ENCODE measurements around the gene RNLS.
"Not testable (repeated sequence)": the region's sequence is repeated elsewhere in the genome, so short reads cannot be mapped to it uniquely, and the experiment has no call there.

RNLS gene

DNA sequence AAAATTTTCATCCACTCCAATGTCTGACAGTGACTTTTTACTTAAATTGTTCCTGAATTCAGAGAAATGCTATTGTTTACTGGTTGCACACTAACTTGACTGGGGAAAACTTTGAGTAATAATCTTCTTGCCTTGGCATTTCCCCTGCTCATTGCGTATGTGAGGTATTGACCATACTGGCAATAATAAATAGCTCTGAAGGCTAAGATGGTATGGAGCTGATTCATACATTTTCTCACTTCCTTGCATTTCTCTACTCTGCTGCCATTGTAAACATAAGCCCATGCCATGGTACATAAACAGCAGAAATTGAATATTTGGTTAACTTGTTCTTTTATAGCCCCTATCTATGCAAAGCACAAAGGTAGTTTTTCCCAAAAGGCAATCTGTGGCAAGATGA, 290.0 kb downstream of the RNLS start:
- no peak for DNase-seq (ENCODE audit: low read depth)

DNA sequence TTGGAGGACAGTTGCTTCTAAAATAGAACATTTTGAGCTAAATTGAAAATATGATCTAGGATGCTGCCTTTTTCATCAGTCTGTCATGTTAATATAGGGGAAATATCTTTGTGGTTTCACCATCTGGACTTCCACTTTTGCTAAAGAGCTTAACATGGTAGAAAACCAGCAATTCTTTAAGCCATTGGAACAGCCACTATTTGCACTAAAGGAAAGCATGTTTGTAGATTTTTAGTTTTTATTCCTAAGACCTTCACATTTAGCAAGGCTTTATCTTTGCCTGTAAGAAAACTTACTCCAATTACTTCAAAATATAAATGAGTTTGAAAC, 291.0 kb downstream of the RNLS start:
- no peak for DNase-seq (ENCODE audit: low read depth)

DNA sequence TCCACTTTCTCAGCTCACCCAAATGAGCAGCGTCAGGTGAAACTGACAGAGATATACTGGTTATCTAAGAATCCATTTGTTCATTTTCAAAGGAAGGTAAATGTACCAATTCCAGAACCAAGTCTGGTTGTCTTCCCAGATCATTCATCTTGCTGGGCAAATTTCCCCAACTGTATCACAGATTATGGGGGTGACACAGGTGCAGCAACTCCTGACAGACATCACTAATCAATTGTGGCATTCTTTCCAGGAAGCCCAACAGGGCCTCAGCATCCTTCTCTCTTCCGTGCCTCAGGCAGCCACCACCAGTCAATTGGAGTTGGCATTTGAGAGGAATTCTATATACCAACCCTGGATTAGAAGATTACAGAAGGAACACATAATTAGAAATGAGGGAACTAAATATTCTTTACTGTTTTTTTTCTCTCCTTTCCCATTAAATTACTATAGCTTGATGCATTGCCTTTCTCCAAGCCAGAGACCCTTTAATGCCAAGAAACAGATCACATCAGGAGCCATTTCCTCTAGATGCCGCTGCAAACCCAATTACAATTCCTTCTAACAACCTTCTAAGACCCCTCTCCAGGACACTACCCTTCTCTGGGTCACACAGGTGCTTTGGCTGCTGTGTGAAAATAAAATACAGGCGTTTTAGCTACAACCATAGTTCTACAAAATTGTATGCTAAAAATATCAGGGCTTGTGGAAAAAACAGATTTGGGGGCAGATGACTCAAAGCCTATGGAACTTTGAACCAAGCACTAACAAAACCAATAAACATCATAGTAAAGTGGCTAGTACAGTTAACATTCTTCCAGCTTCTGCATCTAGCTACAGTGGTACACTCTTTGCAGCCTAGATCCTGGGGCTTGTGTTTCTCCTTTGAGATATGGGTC, 291.6 kb downstream of the RNLS start:
- no peak for DNase-seq (ENCODE audit: low read depth)

DNA sequence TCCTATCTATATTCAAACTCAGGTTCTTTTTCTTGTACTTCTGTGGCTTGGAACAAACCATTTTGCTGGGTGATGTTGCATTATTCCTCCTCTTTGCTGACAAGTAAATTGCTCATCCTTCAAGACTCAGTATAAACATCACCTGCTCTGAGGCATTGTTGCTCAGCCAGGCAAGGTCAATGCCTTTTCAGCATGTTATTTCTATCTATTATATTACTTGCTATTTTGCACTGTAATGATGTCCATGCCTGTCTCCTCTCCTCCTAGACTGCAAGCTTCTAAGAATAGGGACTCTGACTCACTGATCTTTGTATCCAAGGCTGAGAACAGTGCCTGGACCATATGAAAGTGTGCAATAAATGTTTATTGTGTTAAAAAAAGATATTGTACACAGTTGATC, 293.8 kb downstream of the RNLS start:
- no peak for DNase-seq (ENCODE audit: low read depth)

DNA sequence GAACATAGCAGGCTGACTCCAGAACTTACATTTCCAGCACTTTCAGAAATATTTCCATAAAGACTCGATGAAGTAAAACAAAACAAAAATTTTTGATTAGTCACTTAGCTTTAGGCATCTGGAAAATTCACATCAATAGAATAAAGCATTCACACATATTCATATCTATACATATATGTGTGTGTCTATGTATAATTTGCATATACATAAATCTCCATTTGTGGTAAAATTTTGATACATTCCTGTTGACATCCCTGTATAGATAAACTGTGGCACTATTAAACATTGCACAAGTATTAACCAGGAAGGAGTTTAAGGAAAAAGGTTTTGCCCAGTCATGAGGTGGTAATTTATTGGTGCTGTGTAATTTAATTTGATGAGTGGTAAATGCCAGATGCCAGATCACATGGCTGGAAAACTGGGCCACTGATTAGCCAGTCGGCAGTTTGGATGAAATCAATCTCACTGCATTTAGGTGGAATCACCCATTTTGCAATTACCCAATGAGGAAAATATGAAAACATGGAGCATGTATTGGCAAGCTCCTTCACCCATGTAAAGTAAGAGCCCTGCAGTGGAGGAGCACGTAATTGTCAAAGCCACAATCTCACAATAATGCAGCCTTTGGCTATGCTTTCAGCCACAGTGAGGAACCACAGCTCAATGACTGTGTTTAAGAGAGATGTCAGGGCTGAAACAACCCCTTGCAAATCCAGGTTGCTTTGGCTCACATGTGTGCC, 294.6 kb downstream of the RNLS start:
- DNase-seq (ENCODE audit: low read depth), result no peak

DNA sequence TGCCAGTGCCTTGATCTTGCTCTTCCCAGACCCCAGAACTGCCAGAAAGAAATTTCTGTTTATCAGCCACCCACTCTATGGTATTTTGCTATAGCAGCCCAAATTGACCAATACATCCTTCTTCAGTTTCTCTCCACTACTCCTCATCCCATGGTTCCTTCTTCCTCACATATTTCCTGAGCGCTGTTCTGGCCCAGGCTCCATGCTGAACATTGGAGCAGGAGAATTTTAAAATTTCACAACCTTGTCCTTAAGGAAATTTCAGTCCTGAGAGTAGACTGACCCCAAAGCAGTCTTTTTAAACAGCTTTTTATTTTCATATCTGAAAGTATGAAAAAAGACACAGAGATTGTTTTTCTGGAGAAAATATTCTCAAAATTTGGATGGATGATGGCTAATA, 297.1 kb downstream of the RNLS start:
- DNase-seq (ENCODE audit: low read depth), result no peak

DNA sequence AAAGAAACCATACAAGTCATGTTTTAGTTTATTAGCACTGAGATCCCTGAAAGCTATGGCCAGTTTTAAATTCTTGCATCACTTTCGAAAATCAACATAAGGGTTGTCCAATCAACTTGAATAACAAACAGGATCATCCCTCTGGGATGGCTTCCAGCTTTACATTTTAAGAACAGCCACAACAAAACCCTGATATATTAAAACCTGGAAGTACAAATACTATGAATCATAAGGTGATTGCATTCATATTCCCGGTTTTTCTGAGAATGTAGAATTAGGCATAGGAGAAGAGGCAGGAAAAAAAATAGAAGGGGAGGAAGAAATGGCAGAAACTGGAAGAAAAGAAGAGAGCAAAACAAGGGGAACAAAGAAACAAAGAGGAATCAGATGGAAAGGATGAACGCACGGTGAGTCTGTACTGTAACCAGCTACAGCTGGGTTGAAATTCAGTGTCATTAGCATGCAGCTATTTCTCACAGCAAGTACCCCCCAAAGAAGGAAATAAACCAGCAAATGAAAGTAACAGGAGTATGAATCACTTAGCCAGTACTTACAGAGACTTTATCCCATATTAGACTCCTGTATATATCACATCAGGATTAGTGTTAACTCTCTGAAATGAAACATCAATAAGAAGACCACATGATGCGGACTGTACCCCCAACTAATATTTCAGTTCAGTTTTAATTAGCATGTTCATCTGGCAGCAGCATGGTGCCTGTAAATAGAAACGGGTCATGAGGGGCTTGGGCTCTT, 301.3 kb downstream of the RNLS start:
- DNase-seq (ENCODE audit: low read depth), result no peak

DNA sequence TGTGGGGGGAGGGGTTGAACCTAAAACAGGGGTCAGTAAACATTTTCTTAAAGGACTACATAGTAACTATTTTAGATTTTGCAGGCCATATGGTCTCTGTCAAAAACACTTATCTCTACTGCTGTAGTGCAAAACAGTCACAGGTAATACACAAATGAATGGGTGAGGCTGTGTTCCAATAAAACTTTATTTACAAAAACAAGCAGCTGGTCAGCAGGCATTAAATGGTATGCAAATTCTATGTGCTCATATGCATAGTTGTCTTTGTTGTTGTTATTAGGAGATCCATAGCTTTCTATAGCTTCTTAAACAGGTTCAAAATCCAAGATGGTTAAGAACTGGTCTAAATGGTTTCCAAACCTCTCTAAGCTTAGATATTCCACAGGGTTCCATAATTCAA, 302.6 kb downstream of the RNLS start:
- no peak for DNase-seq (ENCODE audit: low read depth)

DNA sequence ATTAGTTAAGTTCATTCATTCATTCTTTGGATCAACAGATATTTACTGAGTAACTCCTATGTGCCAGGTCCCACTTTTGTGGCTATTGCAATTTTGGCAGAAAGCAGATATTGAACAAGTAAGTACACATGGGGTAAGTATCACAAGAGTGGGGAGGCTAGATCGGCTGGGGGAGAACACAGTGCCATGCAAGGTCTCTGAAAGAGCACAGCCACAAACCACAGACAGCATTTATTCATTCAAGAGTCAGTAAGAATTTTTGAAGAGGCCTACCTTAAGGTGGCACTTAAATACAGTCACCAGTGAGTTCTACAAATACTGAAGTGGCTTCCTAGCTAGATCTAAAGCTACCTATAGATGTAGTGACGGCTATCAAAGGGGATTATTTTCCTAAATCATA, 304.2 kb downstream of the RNLS start:
- DNase-seq (ENCODE audit: low read depth), result no peak

DNA sequence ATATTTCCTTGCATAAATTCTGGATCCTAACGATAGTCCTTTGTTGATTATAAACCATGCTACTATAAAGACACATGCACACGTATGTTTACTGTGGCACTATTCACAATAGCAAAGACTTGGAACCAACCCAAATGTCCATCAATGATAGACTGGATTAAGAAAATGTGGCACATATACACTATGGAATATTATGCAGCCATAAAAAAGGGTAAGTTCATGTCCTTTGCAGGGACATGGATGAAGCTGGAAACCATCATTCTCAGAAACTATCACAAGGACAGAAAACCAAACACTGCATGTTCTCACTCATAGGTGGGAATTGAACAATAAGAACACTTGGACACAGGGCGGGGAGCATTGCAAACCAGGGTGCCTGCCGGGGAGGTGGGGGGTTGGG, 306.2 kb downstream of the RNLS start:
- DNase-seq (ENCODE audit: low read depth), result not testable (repeated sequence)

DNA sequence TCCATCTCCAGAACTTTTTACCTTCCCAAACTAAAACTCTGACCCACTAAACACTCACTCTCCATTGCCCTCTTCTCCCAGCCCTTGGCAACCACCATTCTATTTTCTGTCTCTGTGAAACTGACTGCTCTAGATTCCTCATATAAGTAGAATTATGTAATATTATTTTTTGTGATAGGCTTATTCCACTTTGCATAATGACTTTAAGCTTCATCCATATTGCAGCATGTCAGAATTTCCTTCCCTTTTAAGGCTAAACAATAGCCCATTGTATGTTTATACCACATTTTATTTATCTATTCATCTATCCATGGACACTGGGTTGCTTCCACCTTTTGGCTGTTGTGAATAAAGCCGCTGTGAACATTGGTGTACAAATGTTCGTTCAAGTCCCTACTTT, 308.8 kb downstream of the RNLS start:
- no peak for DNase-seq (ENCODE audit: low read depth)

DNA sequence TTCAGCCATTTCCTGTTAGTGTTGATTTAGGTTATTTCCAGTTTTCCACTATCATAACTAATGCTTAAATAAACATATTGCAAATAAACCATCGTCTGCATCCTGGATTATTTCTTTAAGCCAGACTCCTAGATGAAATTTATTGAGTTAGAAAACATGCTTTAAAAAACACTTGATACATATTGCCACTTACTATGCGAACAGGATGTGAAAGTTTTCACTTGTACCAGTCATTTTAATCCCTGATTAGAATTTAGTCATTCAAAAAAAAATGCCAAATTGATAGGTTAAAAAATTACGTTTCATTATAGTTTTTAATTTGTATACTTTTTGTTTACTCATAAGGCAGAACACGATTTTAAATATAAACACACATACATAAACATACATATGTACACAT, 309.6 kb downstream of the RNLS start:
- no peak for DNase-seq (ENCODE audit: low read depth)

DNA sequence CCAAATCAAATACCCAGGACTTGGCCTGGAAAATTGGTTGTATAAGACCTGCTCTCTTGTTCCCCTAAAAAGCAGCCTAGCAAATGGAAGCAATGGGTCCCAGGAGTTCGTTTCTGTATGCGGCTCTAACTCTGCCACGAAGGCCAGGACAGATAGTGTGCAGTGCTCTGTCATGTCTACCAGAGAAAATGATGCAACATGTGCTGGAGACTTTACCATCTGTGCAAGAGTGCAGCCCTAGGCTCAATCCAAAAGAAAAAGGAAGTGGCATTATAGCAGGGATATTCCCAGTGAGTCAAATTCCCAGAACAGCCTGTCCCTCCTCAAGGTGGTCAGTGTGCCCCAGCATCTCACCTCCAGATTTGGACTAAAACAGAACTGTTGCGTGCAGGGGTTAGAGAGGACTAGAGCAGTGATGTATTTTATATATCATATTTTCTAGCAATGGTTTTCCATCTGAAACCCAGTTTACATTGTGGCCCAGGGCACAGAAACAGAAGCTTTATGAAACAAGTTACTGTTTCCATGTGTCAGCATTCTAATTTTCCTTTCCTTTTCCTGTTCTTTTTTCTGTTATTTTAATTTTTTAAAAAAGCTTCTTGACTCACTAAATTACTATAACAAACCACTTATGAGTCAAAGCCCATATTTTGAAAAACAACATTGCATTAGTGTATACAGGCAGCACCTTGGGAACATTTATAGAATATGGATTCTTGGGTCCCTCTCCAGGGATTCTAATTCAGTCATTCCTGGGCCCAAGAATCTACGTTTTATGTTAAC, 311.2 kb downstream of the RNLS start:
- no peak for DNase-seq (ENCODE audit: low read depth)

DNA sequence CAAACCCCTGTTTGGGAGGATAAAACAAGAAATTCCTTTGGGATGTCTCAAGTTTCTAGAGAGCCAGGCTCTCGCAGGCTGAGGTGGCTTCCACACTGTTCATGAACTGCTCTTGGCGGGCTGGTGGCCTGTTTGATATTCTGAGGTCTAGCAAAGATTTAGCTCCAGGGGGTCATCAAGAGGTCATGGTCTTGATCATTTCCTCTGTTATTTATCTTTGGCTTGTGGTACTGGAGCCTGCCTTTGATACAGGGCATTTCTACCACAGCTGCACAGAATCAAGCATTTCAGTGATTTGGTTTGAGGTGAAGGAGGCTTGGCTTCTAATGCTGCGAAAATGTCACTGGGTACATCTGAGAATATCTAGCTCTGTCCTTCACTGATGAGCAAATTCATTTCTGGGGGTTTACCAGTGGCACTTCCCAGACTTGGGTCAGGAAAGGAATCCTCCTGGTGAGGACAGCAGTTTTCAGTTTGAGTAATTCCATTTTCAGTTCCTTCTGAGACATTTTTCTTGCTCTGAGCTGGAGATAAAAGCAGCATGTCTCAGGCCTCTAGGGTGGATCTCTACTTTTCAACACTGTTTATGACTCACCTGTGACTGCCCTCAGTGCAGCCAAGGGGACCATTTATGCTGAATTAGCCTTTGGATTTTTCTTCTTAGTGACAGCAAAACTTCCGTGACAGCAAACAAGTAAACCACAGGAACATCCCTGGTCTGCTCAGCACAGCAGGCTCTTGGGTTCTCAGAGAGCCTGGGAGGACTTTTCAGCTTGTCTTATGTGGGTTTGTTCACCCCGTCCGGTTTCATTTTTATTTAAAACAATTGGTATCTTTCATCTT, 312.0 kb downstream of the RNLS start:
- no peak for DNase-seq (ENCODE audit: low read depth)

DNA sequence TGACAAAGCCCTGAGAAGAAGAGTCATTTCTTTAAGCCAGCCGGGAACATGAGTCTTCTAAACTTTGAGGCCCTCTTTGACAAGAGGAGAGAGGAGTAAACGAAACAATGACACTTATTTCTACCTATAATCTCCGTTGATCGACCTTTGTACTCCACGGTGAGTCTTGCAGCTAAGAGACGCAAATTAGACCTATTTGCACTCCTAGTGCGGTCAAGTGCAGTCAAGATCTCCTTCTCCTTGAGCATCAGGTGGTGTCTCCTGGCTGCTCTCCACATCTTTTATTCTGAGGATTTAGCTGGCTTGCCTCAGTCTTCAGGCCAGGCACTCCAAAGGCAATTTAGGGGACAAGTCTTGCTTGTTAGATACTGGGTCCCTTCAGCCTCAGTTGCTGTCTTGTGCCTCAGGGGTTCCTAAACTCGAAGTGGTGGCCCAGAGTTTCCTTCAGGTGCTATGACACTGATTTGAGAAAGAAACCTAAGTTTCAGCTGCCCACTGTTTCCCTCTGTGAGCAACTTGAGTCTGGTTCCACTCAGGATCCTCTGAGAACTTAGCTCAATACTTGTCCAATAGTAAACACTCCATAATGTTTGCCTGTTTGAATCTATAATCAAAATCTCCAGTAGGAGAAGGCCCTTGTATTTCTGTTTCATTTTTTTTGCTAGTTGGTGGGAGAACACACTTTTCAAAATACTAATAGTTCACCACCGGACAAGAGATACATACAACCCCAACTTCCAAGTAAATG, 312.9 kb downstream of the RNLS start:
- no peak for DNase-seq (ENCODE audit: low read depth)

DNA sequence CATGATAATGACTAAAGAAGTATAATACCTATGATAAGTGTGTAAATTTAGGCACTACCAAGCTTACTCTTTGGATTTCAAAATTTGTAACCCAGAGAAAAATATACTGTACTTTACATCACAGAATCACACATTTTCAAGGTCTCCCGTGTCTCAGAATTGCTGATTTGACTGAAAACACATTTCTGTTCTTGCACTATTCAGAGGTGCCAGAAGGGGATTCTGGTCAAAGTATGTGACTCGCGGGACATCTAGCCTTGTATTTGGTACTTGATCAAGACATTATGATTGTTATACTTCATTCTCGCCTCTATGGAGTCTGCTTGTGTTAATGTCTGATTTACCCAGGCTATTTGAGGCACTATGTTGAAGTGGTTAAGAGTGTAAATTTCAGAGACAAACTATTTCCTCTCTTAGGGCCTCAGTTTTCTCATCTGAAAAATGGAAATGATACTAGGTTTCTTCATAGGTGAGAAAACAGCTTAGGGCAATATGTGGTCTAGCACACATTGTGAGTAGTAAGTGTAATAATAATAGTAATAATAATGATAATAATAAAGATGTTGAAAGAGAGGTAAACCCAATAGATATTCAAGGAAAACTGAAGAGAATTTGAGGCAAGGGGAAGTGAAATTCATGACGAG, 320.4 kb downstream of the RNLS start:
- no peak for DNase-seq (ENCODE audit: low read depth)

DNA sequence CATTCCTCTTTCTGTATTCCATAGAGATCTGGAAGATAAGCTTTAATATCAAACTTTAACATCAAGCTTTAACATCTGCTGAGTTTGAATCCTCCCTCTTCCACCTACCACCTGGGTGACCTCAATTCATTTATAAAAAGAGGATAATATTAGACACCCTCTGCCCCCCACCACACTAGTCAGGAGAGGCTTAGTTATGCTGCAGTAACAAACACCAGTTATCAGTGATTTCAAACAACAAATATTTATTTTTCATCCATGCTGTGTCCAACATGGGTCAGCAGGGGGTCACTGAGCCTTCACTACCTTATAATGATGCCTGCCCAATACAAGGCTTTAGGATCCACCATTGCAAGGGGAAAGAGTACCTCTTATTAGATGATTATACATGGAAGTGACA, 322.0 kb downstream of the RNLS start:
- no peak for DNase-seq (ENCODE audit: low read depth)

DNA sequence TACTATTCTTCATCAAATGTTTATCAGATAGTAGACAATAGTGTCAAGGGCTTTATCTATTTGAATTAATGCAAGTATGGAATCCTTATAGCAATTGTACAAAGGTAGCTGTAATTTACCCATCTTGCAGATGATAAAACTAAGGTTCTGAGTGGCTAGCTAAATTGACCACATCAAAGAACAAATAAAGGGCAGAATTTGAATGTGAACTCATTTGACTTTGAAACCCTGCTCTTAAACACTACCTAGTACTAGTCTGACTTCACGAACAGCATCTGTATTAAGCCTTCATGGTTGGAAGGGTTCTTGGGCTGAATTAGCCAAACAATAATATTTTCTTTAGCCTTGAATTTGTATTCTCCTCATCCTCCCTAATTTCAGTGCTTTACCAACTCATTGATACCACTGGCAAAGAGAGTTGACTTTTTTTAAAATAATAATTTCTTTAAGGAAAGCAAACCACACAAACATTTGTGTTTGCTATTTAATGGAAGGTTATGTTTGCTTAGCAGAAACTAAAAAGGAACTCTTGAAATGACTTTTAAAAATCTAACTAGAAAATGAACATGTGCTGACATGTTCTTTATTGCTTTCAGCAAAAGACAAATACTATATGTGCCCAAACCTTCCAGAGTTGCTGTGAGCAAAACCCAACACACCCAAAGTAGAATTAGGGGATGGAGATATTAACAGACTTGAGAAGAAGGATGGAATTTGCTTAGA, 322.6 kb downstream of the RNLS start:
- DNase-seq (ENCODE audit: low read depth), result no peak

DNA sequence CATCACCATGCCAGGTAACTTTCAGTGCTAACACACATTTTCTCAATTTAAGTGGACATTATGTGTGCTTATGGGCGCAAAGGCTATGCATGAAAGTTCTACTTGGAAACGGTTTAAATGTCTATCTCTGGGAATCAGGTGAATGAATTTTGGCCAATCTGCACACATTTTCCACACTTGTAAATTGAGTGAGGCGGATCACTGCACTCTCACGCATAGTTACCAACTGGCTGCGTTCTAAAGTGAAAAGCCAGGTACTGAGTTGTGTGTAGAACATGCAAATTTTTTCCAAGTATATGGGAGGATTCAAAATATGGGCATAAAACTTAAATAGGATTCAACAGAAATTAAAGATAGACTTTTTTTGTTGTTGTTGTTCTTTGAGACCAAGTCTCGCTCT, 323.7 kb downstream of the RNLS start:
- no peak for DNase-seq (ENCODE audit: low read depth)
